Ascending aorta (tissue), 2 donors: ENCODE data around the gene SMARCC2. TPM values are rescaled to one million over a fixed set of nuclear protein-coding genes. Genes with fewer than 3 reads are reported as not detected.

Experiments used
- DNase-seq, 2 donors: peaks; one replicate each; pipeline ENCODE4 v3.0.0-alpha.2; 2019; ENCODE audit warnings: low spot score in 2 of 2
- H3K27ac ChIP-seq, 2 donors: fragments of 200-600 bp; sonication (generic); one replicate each; pipeline ENCODE4 v1.5.1; 2016 to 2017; ENCODE audit warnings: mild to moderate bottlenecking in 1 of 2
- H3K27me3 ChIP-seq: fragments of 200-600 bp; sonication (generic); one replicate; pipeline ENCODE4 v1.5.1; 2017
- H3K36me3 ChIP-seq, 2 donors: fragments of 200-600 bp; sonication (generic); one replicate each; pipeline ENCODE4 v1.5.1; 2016
- H3K4me1 ChIP-seq, 2 donors: fragments of 200-600 bp; sonication (generic); one replicate each; pipeline ENCODE4 v1.5.1; 2016 to 2017; ENCODE audit warnings: mild to moderate bottlenecking in 1 of 2
- H3K4me3 ChIP-seq, 2 donors: fragments of 200-600 bp; sonication (generic); one replicate each; pipeline ENCODE4 v1.5.1; 2016 to 2017; ENCODE audit warnings: mild to moderate bottlenecking in 1 of 2
- H3K9me3 ChIP-seq, 2 donors: fragments of 200-600 bp; sonication (generic); one replicate each; pipeline ENCODE4 v1.5.1; 2016
- intact Hi-C: fragments of 100-400 bp; cut with DNase I; formaldehyde crosslinking; loops from one replicate; pipeline ENCODE4 v1.15.1; 2023
- total RNA-seq: library from RNA; depleted of rRNA; stranded (reverse); fragments of >200 nt; gene quantifications from one replicate; pipeline ENCODE4 v1.1.0, GENCODE V29; 2016
- TF ChIP-seq, protein P1 (sequence below), 3 experiments: fragments of 200-600 bp in 2 of 3; fragments of 450-650 bp in 1 of 3; sonication (generic) in 2 of 3; IDR thresholded peaks; one replicate each; pipeline ENCODE4 v1.5.1; 2016 to 2019; ENCODE audit warnings: antibody characterized with exemption in 3 of 3, mild to moderate bottlenecking in 1 of 3, moderate library complexity in 1 of 3

Gene SMARCC2
- total RNA-seq, 1 donor from 2014 or later, result 53.9 TPM

DNA sequence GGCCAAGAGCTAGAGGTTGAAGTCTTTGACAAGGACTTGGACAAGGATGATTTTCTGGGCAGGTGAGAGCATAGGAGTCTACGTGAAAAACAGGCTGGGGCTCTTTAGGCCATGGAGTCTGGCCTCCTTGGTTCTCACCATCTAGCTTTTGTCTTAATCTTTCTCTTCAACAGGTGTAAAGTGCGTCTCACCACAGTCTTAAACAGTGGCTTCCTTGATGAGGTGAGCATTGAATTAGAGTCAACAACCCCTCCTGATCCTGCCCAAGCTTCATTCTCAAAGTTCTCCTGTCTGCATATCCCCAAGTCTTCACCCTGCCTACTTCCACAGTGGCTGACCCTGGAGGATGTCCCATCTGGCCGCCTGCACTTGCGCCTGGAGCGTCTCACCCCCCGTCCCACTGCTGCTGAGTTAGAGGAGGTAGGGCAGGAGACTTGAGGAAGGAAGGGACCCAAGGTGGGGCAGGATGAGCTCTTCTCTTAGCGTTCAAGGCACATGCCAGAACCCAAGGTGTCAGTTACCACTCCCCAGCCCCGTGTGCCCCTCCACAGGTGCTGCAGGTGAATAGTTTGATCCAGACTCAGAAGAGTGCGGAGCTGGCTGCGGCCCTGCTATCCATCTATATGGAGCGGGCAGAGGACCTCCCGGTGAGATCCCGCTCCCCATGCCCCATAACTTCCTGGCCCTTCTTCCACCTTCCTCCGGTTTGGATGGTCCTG lies 51.3 kb downstream of the SMARCC2 start:
- DNase-seq, result no peak
- Histone ChIP-seq H3K4me1 (no peaks in the 10 kb centered on the region), H3K9me3 (no peaks in the 10 kb centered on the region), H3K36me3 (peaks cover 91 to 99% of the 10 kb centered on the region in 2 donors), H3K27me3 (no peaks in the 10 kb centered on the region), H3K4me3 (no peak overlapping the region), H3K27ac (no peak overlapping the region)
- TF ChIP-seq, protein P1, sequence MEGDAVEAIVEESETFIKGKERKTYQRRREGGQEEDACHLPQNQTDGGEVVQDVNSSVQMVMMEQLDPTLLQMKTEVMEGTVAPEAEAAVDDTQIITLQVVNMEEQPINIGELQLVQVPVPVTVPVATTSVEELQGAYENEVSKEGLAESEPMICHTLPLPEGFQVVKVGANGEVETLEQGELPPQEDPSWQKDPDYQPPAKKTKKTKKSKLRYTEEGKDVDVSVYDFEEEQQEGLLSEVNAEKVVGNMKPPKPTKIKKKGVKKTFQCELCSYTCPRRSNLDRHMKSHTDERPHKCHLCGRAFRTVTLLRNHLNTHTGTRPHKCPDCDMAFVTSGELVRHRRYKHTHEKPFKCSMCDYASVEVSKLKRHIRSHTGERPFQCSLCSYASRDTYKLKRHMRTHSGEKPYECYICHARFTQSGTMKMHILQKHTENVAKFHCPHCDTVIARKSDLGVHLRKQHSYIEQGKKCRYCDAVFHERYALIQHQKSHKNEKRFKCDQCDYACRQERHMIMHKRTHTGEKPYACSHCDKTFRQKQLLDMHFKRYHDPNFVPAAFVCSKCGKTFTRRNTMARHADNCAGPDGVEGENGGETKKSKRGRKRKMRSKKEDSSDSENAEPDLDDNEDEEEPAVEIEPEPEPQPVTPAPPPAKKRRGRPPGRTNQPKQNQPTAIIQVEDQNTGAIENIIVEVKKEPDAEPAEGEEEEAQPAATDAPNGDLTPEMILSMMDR (IDR thresholded peaks at IDR 0.05), result no peak
- intact Hi-C loops, result no loop called here

DNA sequence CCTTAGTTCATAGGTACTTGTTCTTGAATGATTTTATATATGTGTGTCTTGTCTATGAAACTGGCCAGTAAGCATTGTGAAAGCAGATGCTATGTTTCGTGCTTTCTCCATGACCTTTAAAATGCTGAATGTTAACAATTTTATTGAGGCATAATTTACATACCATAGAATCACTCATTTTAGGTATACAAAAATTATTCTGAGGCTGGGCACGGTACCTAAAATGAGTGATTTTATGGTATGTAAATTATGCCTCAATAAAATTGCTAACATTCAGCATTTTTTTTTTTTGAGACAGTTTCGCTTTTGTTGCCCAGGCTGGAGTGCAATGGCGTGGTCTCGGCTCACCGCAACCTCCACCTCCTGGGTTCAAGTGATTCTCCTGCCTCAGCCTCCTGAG lies 54.4 kb downstream of the SMARCC2 start:
- no peaks in the 10 kb centered on the region for H3K27me3 ChIP-seq
- H3K9me3 ChIP-seq, result no peaks in the 10 kb centered on the region
- TF ChIP-seq, protein P1 (IDR thresholded peaks at IDR 0.05), result no peak
- intact Hi-C loops, result no loop called here
- H3K36me3 ChIP-seq, result peaks cover 88 to 91% of the 10 kb centered on the region in 2 donors
- H3K4me3 ChIP-seq, result no peak overlapping the region
- H3K4me1 ChIP-seq, result peaks cover 0 to 4% of the 10 kb centered on the region in 2 donors
- no peak for DNase-seq
- H3K27ac ChIP-seq, result no peak overlapping the region

DNA sequence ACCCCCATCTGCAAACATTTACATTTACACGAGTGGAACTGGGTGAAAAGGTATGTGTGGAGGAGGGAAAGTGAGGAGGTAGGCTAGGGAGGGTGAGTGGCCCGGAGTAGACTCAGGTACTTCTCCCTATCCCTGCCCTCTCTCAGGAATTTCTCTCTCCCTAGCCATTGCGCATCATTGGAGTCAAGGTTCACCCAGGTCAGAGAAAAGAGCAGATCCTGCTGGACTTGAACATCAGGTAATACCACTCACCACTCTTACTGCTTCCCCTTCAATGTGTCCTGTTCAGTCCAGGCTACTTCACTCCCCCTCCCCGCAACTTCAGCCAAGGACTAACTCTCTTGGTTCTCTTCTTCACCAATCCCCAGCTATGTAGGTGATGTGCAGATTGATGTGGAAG lies 58.4 kb downstream of the SMARCC2 start:
- peaks cover 51 to 52% of the 10 kb centered on the region in 2 donors for H3K36me3 ChIP-seq
- TF ChIP-seq, protein P1 (IDR thresholded peaks at IDR 0.05), result no peak
- peak overlapping the region; percentile 87 to 88 for H3K27ac ChIP-seq
- H3K9me3 ChIP-seq, result no peaks in the 10 kb centered on the region
- intact Hi-C loops, result no loop called here
- H3K27me3 ChIP-seq, result no peaks in the 10 kb centered on the region
- no peak overlapping the region for H3K4me3 ChIP-seq
- H3K4me1 ChIP-seq, result peaks cover 9 to 21% of the 10 kb centered on the region in 2 donors
- no peak for DNase-seq

DNA sequence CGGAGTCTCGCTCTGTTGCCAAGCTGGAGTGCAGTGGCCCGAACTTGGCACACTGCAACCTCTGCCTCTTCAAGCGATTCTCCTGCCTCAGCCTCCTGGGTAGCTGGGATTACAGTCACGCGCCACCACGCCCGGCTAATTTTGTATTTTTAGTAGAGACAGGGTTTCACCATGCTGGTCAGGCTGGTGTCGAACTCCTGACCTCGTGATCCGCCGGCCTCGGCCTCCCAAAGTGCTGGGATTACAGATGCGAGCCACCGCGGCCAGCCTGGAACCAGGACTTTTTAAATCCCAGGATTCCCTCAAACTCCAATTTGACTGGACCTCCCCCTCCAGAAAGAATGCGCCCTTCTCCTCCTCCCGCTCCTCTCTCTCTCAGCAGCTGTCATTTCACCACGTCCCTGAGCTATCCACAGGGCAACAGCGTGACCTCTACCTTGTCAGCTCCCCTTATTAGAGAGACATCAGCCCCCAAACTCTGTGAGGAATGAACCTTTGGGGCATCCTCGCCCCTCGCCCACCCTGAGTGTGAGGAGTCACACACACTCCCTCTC lies 59.3 kb downstream of the SMARCC2 start:
- Histone ChIP-seq H3K4me1 (peaks cover 9 to 21% of the 10 kb centered on the region in 2 donors), H3K27ac (peak overlapping the region; percentile 87 to 88), H3K9me3 (no peaks in the 10 kb centered on the region), H3K27me3 (no peaks in the 10 kb centered on the region), H3K36me3 (peaks cover 42 to 45% of the 10 kb centered on the region in 2 donors), H3K4me3 (peak overlapping the region; percentile 73 to 80)
- intact Hi-C loops, result loop anchor here (5.0 kb wide), 1 partner anchor 957 kb away; the partner anchor contains the start of gene NAB2
- TF ChIP-seq, protein P1 (IDR thresholded peaks at IDR 0.05), result no peak
- DNase-seq, result no peak

DNA sequence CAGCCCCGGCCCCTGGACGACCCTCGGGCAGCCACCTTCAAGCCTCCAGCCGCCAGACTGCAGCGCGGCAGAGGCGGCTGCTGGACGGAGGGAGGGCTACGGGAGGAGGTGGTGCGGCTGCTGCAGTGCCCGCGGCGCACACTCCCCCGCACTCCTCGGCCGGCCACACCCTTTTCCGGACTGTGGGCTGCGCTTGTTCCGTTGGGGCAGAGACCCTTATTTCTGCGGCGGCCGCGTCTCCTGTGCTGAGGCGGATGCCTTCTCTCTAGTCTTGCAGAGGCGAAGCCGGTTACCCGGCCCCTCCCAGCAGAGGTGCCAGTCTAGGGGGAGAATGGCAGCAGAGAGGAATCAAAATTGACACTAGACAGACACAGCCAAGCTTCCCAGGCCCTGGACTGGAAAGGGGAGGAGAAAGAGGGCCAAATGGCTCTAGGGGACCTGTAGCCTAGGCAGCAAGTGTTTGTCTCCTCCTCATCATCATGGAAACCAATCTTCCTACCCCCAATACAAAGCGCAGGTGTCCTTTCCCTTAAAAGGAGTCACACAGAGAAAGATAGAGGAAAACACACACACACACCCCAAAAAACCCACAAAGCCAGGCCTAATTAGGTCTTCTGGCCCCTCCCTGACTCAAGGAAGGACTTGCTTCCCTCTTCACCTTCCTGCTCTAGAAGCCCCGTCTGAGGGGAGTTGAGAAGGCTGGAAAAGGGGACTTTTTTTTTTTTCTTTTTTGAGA lies 59.9 kb downstream of the SMARCC2 start:
- intact Hi-C loops, result loop anchor here (5.0 kb wide), 1 partner anchor 958 kb away; the partner anchor contains the start of gene NAB2
- no peaks in the 10 kb centered on the region for H3K27me3 ChIP-seq
- H3K9me3 ChIP-seq, result no peaks in the 10 kb centered on the region
- peaks cover 37 to 38% of the 10 kb centered on the region in 2 donors for H3K36me3 ChIP-seq
- DNase-seq, result peak in 1 of 2 donors; percentile 83
- H3K4me3 ChIP-seq, result peak overlapping the region; percentile 73 to 80
- TF ChIP-seq, protein P1 (IDR thresholded peaks at IDR 0.05), result no peak
- peak overlapping the region; percentile 87 to 88 for H3K27ac ChIP-seq
- H3K4me1 ChIP-seq, result peaks cover 9 to 21% of the 10 kb centered on the region in 2 donors
